Measurements from ENCODE around the gene PEDS1.

PEDS1 gene

GRCh38 chr20:50144362-50144761 lies 9.2 kb downstream of the PEDS1 start:
- TF ChIP-seq, protein P1, sequence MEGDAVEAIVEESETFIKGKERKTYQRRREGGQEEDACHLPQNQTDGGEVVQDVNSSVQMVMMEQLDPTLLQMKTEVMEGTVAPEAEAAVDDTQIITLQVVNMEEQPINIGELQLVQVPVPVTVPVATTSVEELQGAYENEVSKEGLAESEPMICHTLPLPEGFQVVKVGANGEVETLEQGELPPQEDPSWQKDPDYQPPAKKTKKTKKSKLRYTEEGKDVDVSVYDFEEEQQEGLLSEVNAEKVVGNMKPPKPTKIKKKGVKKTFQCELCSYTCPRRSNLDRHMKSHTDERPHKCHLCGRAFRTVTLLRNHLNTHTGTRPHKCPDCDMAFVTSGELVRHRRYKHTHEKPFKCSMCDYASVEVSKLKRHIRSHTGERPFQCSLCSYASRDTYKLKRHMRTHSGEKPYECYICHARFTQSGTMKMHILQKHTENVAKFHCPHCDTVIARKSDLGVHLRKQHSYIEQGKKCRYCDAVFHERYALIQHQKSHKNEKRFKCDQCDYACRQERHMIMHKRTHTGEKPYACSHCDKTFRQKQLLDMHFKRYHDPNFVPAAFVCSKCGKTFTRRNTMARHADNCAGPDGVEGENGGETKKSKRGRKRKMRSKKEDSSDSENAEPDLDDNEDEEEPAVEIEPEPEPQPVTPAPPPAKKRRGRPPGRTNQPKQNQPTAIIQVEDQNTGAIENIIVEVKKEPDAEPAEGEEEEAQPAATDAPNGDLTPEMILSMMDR (conservative IDR thresholded peaks at IDR 0.05; ENCODE audit: low read length): no peak
- H3K4me3 ChIP-seq (ENCODE audit: low read length): no peak overlapping the region
- DNase-seq (ENCODE audit: low read depth): peak; percentile 99

GRCh38 chr20:50142812-50143211 lies 10.7 kb downstream of the PEDS1 start:
- DNase-seq (ENCODE audit: low read depth): no peak
- no peak overlapping the region for H3K4me3 ChIP-seq (ENCODE audit: low read length)
- TF ChIP-seq, protein P1 (conservative IDR thresholded peaks at IDR 0.05; ENCODE audit: low read length): no peak

DNA sequence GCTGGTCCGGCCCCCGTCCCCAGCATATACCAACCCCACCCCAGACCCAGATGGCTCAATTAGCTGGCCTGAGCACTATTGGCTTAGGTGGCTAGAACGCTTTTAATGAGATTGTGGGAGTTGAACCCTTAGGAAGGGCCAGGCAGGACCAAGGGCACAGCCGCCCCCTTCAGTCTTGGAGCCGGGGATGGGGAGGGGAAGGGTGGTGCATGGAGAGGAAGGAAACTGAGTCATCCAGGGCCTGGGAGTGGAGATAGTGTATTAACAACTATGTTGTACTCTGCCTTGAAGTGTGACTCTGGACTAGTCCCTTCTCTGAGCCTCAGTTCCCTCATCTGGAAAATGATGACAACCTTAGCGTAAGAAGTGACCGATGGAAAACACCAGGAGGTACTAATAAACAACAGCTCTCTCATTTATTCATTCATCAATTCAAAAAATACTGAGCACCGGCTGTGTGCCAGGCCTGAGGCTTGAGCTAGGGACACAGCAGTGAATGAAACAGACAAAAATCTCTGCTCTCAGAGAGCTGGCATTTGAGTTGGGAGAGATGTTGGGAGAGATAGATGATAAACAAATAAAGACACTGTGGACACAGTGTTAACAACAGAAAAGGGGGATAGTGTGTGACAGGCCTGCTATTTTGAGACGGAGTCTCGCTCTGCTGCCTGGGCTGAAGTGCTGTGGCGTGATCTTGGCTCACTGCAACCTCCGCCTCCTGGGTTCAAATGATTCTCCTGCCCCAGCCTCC lies 11.5 kb downstream of the PEDS1 start:
- TF ChIP-seq, protein P1 (conservative IDR thresholded peaks at IDR 0.05; ENCODE audit: low read length): no peak
- no peak overlapping the region for H3K4me3 ChIP-seq (ENCODE audit: low read length)
- no peak for DNase-seq (ENCODE audit: low read depth)

DNA sequence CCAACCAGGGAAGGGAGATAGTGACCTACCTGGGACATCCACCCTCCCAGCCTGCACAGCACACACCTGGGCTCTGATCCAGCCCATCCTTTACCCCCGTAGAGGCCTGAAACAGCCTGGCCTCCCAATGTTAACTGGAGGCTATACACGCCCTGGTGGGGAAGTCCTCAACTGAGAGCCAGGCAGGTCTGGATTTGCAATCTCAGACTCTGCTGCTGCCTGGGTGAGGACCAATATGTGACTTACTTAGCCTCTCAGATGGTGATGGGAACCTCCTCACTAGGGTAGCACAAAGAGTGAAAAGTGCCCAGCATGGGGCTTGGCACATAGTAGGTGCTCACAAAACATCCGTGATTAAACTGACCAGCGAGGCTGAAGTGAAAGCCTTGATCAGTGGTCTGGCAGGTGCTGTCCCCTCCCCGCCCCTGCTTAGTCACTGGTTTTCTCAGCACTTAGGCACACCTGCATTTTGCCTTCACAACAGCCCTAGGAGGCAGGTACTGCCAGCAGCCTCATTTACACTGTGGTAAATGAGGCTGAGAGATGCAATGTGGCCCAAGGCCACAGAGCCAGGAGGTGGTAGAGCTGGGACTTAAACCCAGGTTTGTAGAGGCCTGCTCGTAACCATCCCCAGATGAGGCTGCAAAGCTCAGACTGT lies 12.4 kb downstream of the PEDS1 start:
- H3K4me3 ChIP-seq (ENCODE audit: low read length): no peak overlapping the region
- no peak for DNase-seq (ENCODE audit: low read depth)
- TF ChIP-seq, protein P1 (conservative IDR thresholded peaks at IDR 0.05; ENCODE audit: low read length): no peak

DNA sequence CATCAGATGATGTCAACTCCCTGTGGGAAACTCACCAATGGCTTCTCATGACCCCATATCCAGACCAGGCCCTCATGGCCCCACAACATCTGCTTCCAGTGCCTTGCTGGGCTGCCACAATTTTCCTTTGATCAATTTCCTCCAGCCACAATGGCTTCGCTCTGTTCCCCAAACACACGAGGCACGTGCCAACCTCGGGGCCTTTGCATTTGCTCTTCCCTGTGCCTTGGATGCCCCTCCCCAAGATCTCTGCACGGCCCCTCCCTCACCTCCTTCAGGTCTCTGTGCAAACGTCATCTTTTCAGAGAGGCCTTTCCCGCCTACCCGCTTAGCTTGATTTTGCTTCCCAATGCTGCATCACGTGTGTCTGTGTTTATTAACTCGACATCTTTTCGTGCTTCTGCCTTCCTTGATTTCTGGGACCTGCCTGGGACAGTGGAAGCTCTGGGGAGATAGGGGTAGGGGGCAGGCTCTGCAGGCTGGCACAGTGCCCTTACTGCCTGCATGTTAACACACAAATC lies 13.1 kb downstream of the PEDS1 start:
- H3K4me3 ChIP-seq (ENCODE audit: low read length): no peak overlapping the region
- no peak for DNase-seq (ENCODE audit: low read depth)
- TF ChIP-seq, protein P1 (conservative IDR thresholded peaks at IDR 0.05; ENCODE audit: low read length): no peak

DNA sequence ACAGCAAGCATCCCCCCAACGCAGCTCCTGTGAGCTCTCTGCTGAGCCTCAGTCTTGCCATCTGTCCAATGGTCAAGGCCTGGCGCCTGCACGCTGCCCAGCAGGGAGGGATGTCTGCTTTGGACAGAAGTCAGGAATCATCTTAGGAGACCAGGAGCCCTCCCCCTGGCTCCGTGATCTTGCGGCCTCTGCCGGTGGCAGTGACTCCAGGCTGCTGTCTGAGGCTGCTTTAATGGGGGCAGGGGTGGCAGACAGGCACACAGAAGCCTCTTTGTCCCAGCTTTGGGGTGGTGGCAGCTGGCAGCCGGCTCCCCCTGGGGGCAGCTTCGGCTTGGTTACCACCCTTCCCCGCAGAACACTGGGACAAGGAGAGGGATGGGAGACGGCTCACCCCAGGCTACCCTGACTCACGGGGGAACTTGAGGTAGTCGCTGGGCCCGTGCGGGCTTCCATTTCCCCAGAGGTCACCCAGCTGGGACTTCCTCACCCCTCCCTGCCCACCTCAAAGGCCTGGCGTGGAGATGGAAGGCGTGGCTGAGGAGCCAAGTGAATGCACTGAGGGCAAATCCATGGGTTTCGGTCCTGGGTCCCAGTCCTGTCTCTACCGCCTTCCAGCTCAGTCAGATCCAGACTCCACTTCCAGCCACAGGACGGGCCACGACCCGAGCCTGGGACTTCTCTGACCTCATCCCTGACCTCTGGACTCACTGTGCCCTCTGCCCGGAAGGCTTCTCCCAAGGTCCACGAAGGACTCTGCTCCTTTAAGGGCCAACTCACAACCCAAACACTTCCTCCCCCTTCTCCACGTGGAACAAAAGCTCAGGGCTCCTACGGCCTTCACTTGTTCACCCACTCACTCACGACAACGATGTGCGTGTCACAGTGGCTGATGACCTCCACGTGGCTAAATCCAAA lies 14.8 kb downstream of the PEDS1 start:
- TF ChIP-seq, protein P1 (conservative IDR thresholded peaks at IDR 0.05; ENCODE audit: low read length): no peak
- H3K4me3 ChIP-seq (ENCODE audit: low read length): no peak overlapping the region
- no peak for DNase-seq (ENCODE audit: low read depth)

All from AG10803 (cell line).